PC-9 (cell line): Measurements from ENCODE around the gene CELF4.

Source experiments
- CTCF ChIP-seq: fragments of 200-600 bp; sonication (generic); conservative IDR thresholded peaks from 2 replicates; pipeline ENCODE4 v1.6.1; 2017; ENCODE audit warnings: mixed run types, antibody characterized with exemption, mild to moderate bottlenecking, moderate library complexity
- EZH2 ChIP-seq: fragments of 200-600 bp; sonication (generic); IDR thresholded peaks from 2 replicates; pipeline ENCODE4 v1.8.0; 2017; ENCODE audit warnings: antibody characterized with exemption, low read depth

DNA sequence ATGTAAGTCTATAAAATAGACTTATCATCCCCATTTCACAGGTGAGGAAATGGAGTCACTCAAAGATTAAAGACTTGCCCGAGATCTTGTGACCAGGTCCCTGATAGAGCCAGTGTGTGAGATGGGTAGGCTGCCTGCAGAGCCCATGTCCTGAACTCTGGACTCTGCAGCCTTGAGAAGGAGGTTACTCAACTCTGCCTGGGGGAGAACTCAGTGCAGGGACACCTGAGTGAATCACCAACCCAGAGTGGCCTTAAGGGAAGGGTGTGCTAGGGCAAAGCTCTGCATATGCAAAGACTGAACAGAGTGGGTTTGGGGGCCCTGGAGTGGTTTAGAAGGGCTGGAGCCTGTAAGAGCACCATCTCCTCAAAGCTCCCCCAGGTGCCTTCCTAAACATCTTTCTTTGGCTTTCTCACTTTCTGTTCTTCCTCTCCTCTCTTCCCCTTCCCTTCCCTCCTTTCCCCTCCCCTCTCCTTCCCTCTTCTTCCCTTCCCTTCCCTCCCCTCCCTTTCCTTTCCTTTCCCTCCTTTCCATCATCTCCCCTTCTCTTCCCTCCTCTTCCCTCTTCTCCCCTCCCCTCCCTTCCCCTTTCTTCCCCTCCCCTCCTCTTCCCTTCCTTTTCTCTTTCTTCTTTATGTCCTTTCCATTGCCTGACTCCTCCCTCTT is 67.6 kb downstream of the CELF4 start:
- no peak for TF ChIP-seq CTCF
- TF ChIP-seq EZH2 = no peak
